ENCODE measurements around the gene OXCT2.
A peak's percentile ranks its signal among the peaks of the same experiment; 100 is the strongest.
"Not testable (repeated sequence)": the region's sequence is repeated elsewhere in the genome, so short reads cannot be mapped to it uniquely, and the experiment has no call there.

Gene OXCT2

DNA sequence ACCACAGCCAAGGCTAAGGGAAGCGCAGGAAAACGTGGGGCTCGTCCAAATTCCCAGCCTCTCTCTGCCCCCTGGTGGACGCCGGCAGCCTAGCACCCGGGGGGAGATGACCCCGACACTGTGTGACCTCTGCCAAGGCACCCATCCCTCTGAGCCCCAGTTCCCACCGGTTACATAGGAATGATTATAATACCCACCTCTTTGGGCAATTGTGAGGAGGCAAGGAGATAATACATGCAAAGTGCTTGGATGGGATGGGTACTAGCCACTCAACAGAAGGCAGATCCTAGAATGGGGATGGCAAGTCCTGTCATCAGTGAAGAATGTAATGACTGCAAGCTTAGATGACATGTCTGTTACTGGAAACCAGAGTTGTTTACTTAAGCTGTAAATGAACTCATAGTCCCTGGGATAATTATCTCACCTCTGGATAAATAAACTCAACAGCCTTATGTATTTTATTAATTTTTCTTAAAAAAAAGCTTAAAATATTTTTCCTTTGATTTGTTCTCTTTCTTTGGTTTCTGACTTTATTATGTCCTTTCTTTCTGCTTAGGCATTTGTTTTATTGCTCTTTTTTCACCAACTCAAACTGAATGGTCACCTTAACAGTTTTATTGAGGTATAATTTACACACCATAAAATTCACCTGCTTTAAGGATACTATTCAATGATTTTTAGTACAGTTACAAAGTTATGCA, 28.8 kb upstream of the OXCT2 start:
- Histone ChIP-seq H3K4me1 (ENCODE audit: control insufficient read depth, insufficient read depth, low read length) (peaks cover 6% of the 10 kb centered on the region), H3K36me3 (ENCODE audit: control insufficient read depth, insufficient read depth, low read length) (no peaks in the 10 kb centered on the region), H3K9ac (ENCODE audit: low read length) (no peak overlapping the region), H3K9me3 (ENCODE audit: control insufficient read depth, low read length) (no peaks in the 10 kb centered on the region), H3K27me3 (ENCODE audit: control insufficient read depth, insufficient read depth, low read length) (no peaks in the 10 kb centered on the region), H3K4me3 (ENCODE audit: low read length) (no peak overlapping the region)

- H3K9ac ChIP-seq (ENCODE audit: low read length); H3K4me3 ChIP-seq (ENCODE audit: low read length): not testable (repeated sequence)
Observed at GRCh38 chr1:39798859-39799769, 28.0 kb upstream of the OXCT2 start.

GRCh38 chr1:39795651-39796050, 24.5 kb upstream of the OXCT2 start:
- Histone ChIP-seq H3K36me3 (ENCODE audit: control insufficient read depth, insufficient read depth, low read length) (no peaks in the 10 kb centered on the region), H3K4me1 (ENCODE audit: control insufficient read depth, insufficient read depth, low read length) (peaks cover 6% of the 10 kb centered on the region), H3K9ac (ENCODE audit: low read length) (no peak overlapping the region), H3K4me3 (ENCODE audit: low read length) (no peak overlapping the region), H3K27me3 (ENCODE audit: control insufficient read depth, insufficient read depth, low read length) (no peaks in the 10 kb centered on the region), H3K9me3 (ENCODE audit: control insufficient read depth, low read length) (no peaks in the 10 kb centered on the region)

More at GRCh38 chr1:39798859-39799769, 28.0 kb upstream of the OXCT2 start:
- H3K36me3 ChIP-seq (ENCODE audit: control insufficient read depth, insufficient read depth, low read length); H3K27me3 ChIP-seq (ENCODE audit: control insufficient read depth, insufficient read depth, low read length); H3K4me1 ChIP-seq (ENCODE audit: control insufficient read depth, insufficient read depth, low read length); H3K9me3 ChIP-seq (ENCODE audit: control insufficient read depth, low read length): not testable (repeated sequence)

GRCh38 chr1:39791838-39792237, 20.7 kb upstream of the OXCT2 start:
- H3K27me3 ChIP-seq (ENCODE audit: control insufficient read depth, insufficient read depth, low read length) = peaks cover 11% of the 10 kb centered on the region
- no peaks in the 10 kb centered on the region for H3K36me3 ChIP-seq (ENCODE audit: control insufficient read depth, insufficient read depth, low read length)
- no peaks in the 10 kb centered on the region for H3K9me3 ChIP-seq (ENCODE audit: control insufficient read depth, low read length)
- H3K4me3 ChIP-seq (ENCODE audit: low read length) = no peak overlapping the region
- no peak overlapping the region for H3K9ac ChIP-seq (ENCODE audit: low read length)
- no peaks in the 10 kb centered on the region for H3K4me1 ChIP-seq (ENCODE audit: control insufficient read depth, insufficient read depth, low read length)

GRCh38 chr1:39789571-39790110, 18.5 kb upstream of the OXCT2 start:
- peak overlapping the region; percentile 55 for H3K9ac ChIP-seq (ENCODE audit: low read length)
- peak overlapping the region; percentile 25 for H3K4me3 ChIP-seq (ENCODE audit: low read length)
- H3K36me3 ChIP-seq (ENCODE audit: control insufficient read depth, insufficient read depth, low read length) = no peaks in the 10 kb centered on the region
- H3K9me3 ChIP-seq (ENCODE audit: control insufficient read depth, low read length) = no peaks in the 10 kb centered on the region
- H3K4me1 ChIP-seq (ENCODE audit: control insufficient read depth, insufficient read depth, low read length) = no peaks in the 10 kb centered on the region
- H3K27me3 ChIP-seq (ENCODE audit: control insufficient read depth, insufficient read depth, low read length) = peaks cover 11% of the 10 kb centered on the region

- H3K27me3 ChIP-seq (ENCODE audit: control insufficient read depth, insufficient read depth, low read length) = peaks cover 11% of the 10 kb centered on the region
- no peaks in the 10 kb centered on the region for H3K9me3 ChIP-seq (ENCODE audit: control insufficient read depth, low read length)
- H3K4me1 ChIP-seq (ENCODE audit: control insufficient read depth, insufficient read depth, low read length) = no peaks in the 10 kb centered on the region
- H3K9ac ChIP-seq (ENCODE audit: low read length) = peak within 1 kb of the TSS; percentile 55
- H3K4me3 ChIP-seq (ENCODE audit: low read length) = peak within 1 kb of the TSS; percentile 25
- H3K36me3 ChIP-seq (ENCODE audit: control insufficient read depth, insufficient read depth, low read length) = no peaks in the 10 kb centered on the region
Observed at GRCh38 chr1:39788758-39789570, 17.8 kb upstream of the OXCT2 start, which contains the start of gene BMP8B. Gene BMP8B, minus strand, starts transcription at chr1:39788865. Its CDS starts 380 bp downstream, at chr1:39788485.

- Histone ChIP-seq H3K9ac (ENCODE audit: low read length) (peak overlapping the region; percentile 55), H3K27me3 (ENCODE audit: control insufficient read depth, insufficient read depth, low read length) (peaks cover 11% of the 10 kb centered on the region), H3K4me1 (ENCODE audit: control insufficient read depth, insufficient read depth, low read length) (no peaks in the 10 kb centered on the region), H3K36me3 (ENCODE audit: control insufficient read depth, insufficient read depth, low read length) (no peaks in the 10 kb centered on the region), H3K4me3 (ENCODE audit: low read length) (no peak overlapping the region), H3K9me3 (ENCODE audit: control insufficient read depth, low read length) (no peaks in the 10 kb centered on the region)
Observed at GRCh38 chr1:39788426-39788757, 17.2 kb upstream of the OXCT2 start.

DNA sequence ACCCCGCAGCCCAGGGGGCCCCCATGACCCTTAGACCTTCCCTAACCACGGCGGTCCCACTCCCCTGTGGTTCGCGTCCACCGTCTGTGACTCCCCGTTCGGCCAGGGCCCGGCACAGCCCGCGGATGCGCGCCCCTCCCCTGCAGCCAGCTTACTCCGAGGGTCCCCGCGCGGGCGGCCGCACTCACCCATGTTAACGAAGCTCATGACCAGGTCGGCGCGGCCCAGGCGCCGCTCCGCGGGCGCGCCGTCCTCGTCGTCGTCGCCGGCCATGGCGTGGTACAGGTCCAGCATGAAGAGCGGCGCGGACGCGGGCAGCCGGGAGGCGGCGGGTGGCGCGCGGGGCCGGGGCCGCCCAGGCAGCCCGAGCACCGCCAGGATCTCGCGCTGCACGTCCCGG, 16.8 kb upstream of the OXCT2 start:
- not testable (repeated sequence) for H3K36me3 ChIP-seq (ENCODE audit: control insufficient read depth, insufficient read depth, low read length); H3K9me3 ChIP-seq (ENCODE audit: control insufficient read depth, low read length); H3K4me3 ChIP-seq (ENCODE audit: low read length); H3K9ac ChIP-seq (ENCODE audit: low read length); H3K4me1 ChIP-seq (ENCODE audit: control insufficient read depth, insufficient read depth, low read length)
- peaks cover 11% of the 10 kb centered on the region for H3K27me3 ChIP-seq (ENCODE audit: control insufficient read depth, insufficient read depth, low read length)

DNA sequence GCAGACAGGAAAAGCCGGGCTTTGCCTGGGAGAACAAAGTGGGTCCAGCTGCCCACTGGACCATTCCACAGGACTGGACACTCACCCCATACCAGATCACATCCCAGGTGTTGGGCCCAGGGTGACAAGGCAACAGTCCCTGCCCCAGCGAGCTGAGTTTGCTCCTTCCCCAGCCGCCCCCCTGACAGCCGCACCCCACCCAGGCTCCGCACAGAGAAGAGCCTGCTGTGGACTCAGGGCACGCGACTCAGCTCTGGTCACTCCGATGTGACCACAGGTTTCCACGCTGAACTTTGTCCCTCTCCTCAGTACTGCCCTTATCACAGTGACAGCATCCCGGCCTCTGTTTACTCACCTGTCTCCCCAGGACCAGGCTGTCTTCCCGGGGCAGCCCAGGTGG, 16.3 kb upstream of the OXCT2 start:
- no peak overlapping the region for H3K9ac ChIP-seq (ENCODE audit: low read length)
- no peaks in the 10 kb centered on the region for H3K4me1 ChIP-seq (ENCODE audit: control insufficient read depth, insufficient read depth, low read length)
- peaks cover 11% of the 10 kb centered on the region for H3K27me3 ChIP-seq (ENCODE audit: control insufficient read depth, insufficient read depth, low read length)
- no peaks in the 10 kb centered on the region for H3K36me3 ChIP-seq (ENCODE audit: control insufficient read depth, insufficient read depth, low read length)
- H3K4me3 ChIP-seq (ENCODE audit: low read length) = no peak overlapping the region
- H3K9me3 ChIP-seq (ENCODE audit: control insufficient read depth, low read length) = no peaks in the 10 kb centered on the region

GRCh38 chr1:39787108-39787375, 15.9 kb upstream of the OXCT2 start:
- H3K4me3 ChIP-seq (ENCODE audit: low read length); H3K9me3 ChIP-seq (ENCODE audit: control insufficient read depth, low read length); H3K4me1 ChIP-seq (ENCODE audit: control insufficient read depth, insufficient read depth, low read length); H3K9ac ChIP-seq (ENCODE audit: low read length); H3K36me3 ChIP-seq (ENCODE audit: control insufficient read depth, insufficient read depth, low read length): not testable (repeated sequence)
- peaks cover 11% of the 10 kb centered on the region for H3K27me3 ChIP-seq (ENCODE audit: control insufficient read depth, insufficient read depth, low read length)

DNA sequence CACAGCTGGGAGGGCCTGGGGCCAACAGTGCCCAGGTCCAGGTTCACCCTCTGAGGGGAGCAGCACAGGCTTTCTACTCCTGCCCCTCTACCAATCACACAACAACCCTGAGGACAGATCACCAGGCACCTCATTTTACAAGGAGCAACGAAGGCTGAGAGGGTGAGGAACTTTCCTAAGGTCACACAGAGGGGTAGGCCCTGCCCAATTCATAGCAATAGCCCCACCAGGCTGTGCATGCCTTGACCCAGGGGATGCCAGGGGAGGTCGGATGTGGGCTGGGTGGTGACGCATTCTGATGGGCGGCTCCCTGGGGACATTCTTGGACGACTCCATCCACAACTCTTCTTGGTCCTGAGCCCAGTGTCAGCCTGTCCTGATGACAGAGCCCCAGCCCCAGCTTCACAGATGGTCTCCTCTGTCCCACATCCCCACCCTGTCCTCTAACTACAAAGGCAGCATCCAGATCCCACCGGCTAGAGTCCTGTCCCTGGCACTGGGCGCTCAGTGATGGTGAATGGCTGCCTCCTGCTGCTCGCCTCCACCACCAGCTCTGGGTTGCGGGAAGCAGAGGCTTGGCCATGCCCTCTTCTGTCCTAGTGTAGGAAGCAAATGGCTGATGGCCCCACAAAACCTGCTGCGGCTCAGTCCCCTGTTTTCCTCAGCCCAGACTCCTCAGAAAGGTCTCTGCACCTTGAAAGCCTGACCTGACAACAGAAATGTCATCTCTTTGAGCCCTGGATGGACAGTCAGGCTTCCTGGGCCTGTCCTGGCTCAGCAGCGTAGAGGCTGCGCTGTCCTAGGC, 15.4 kb upstream of the OXCT2 start:
- H3K36me3 ChIP-seq (ENCODE audit: control insufficient read depth, insufficient read depth, low read length); H3K4me1 ChIP-seq (ENCODE audit: control insufficient read depth, insufficient read depth, low read length); H3K9ac ChIP-seq (ENCODE audit: low read length); H3K4me3 ChIP-seq (ENCODE audit: low read length); H3K9me3 ChIP-seq (ENCODE audit: control insufficient read depth, low read length): not testable (repeated sequence)
- peaks cover 11% of the 10 kb centered on the region for H3K27me3 ChIP-seq (ENCODE audit: control insufficient read depth, insufficient read depth, low read length)

Measured in mucosa of stomach (tissue), 1 donor.